ENCODE data around the gene TBXAS1. TPM values are rescaled to one million over a fixed set of nuclear protein-coding genes. Genes with fewer than 3 reads are reported as not detected.

TBXAS1 gene
- total RNA-seq, 2 donors from 2014 or later: 15.7 to 23.7 TPM

DNA sequence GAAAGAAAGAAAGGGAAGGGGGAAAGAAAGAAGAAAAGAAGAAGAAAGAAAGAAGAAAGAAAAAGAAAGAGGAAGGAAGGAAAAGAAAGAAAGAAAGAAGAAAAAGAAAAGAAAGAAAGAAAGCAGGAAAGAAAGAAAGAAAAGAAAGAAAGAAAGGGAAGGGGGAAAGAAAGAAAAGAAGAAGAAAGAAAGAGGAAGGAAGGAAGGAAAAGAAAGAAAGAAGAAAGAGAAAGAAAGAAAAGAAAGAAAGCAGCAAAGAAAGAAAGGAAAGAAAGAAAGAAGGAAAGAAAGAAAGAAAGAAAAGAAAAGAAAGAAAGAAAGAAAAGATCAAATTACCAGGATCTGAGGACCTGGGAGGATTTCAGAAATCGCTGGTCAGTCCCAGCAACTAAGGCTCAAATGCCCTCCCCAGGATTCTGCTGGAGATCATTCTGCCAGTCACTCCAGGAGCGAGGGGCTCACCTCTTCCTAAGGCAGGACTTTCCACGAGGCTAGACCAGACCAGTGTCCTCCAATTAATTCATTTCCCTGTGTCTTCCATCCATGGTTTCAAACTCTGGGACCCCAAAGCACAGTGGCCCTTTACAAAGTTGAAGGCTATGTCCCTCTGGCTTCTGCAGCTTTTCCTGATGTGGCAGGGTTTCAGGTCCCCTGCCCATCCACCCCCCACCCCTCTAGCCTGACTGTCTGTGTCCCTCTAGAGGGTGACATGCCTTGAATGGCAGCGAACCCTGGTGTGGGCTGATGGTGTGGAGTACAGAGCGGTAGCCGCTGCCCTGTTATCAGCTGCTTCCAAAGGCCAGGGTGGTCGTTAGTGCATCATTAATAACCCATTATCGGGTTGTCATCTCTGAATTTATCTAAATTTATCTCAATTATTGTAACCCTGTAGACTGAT, 155.8 kb downstream of the TBXAS1 start:
- intact Hi-C loops (cut with DNase I): no loop called here
- peak; percentile 58 for DNase-seq (ENCODE audit: low spot score)

- intact Hi-C loops (cut with DNase I): no loop called here
- peak; percentile 53 for DNase-seq (ENCODE audit: low spot score)
Observed at GRCh38 chr7:139985811-139986210, 156.7 kb downstream of the TBXAS1 start.

DNA sequence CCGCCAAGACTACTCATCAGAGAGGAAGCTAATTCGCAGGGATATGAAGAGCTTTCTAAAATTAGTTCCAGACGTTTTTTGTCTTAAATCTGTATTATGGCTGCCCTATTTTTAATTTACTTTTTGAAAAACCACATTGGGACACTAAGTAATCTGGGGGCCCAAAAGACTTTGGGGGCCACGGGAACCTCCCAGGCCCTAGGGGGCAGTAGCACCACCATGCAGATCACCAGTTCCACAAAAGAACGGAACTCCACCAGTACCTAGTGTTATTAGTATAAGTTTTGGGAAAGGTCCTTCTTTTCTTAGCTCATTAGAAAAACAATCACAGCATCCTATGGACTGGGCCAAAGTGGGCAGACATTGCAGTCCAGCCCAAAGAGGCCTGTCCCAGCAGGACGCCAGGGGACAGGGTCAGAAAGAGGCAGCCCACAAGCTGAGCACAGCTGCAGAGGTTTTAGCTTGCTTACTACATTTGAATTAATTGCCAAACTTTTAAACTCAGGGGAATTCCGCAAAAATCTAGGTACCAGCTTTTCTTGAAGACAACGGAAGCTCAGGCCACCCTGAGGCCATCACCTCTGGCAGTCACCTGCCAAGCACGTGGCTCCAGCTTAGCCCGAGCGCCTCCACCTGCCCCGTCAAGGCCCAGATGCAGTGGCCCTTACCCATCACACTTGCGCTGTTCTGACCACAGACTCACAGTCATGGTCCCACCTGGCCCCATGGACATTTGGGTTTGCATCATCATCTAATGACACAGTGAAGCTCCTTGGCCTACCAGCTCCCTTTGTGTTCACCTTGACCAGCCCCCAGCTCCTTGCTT, 158.8 kb downstream of the TBXAS1 start:
- peak; percentile 72 for DNase-seq (ENCODE audit: low spot score)
- intact Hi-C loops (cut with DNase I): no loop called here

- DNase-seq (ENCODE audit: low spot score): peak; percentile 53
- intact Hi-C loops (cut with DNase I): loop anchor here in 1 of 2 donors (5.0 kb wide), 1 partner anchor 352 kb away; no protein-coding TSS in a partner anchor
Observed at GRCh38 chr7:139989366-139990141, 160.5 kb downstream of the TBXAS1 start.

DNA sequence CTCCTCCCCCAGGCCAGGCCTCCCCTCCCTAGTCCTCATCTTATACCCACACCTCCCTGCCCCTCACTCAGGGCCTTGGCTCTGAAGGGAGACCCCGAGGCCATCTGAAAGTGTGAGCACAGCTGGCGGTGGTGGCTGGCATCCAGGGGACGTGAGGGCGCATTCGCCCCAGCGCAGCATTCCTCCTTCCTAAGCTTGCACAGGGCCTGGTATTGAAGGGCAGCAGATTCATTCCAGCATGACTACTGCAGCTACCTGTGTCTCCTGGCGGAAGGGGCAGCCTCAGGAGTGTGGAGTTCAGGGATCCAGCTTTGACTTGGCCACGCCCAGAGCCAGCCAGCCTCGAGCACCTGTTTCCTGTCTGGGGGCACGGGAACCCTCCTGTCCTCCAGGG, 161.1 kb downstream of the TBXAS1 start:
- intact Hi-C loops (cut with DNase I): loop anchor here in 1 of 2 donors (5.0 kb wide), 1 partner anchor 353 kb away; no protein-coding TSS in a partner anchor
- DNase-seq (ENCODE audit: low spot score): no peak

DNA sequence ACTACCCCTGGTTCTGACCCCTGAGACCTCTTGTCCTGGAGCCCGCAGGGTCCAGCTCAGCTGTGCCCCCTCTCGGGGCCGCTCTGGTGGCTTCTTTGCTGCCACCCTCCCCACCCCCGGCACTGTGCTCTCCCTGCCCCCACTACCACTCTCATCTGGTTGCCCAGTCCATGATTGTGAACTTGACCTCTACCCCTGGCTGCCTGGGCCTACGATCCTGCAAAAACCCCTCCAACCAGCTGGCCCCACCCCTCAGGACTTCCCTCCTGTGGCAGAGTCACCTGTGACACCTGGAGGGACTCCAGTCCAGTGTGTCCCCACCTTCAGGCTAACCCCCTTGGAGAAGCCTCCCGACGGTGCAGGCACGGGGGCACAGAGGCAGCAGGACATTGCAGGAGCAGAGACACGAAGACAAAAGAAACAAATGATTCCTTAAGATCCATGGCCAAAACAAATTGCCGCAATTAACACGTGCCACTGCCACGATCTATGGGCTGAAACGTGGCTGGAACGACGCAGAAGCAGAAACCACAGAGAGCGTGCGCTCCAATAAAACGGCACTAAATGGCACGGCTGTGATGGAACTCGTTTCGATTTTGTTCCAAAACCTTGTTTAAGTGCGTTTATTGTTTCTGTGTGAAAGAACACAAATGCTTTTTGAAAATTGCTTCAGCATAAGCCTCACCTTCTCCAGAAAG, 161.7 kb downstream of the TBXAS1 start:
- DNase-seq (ENCODE audit: low spot score): peak; percentile 66
- intact Hi-C loops (cut with DNase I): loop anchor here in 1 of 2 donors (5.0 kb wide), 1 partner anchor 353 kb away; no protein-coding TSS in a partner anchor

DNA sequence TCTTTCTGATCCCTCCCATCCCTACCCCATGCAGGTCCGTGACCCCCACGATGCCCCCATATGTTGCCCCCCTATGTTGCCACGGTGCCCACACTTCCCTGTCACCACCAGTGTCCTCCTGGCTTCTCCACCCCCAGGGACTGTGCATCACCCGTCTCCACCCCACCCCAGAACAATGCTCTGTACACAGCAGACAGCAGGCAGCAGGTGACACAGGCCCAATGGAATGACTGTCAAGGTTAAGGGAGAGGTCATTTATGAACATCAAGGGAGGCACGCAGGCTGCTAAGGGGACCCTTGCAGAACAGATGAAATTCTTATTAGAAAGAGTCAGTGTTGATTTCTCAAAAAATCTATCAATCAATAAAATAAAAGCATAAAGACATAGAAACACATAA, 162.2 kb downstream of the TBXAS1 start:
- peak; percentile 38 for DNase-seq (ENCODE audit: low spot score)
- intact Hi-C loops (cut with DNase I): loop anchor here in 1 of 2 donors (5.0 kb wide), 1 partner anchor 354 kb away; no protein-coding TSS in a partner anchor

DNA sequence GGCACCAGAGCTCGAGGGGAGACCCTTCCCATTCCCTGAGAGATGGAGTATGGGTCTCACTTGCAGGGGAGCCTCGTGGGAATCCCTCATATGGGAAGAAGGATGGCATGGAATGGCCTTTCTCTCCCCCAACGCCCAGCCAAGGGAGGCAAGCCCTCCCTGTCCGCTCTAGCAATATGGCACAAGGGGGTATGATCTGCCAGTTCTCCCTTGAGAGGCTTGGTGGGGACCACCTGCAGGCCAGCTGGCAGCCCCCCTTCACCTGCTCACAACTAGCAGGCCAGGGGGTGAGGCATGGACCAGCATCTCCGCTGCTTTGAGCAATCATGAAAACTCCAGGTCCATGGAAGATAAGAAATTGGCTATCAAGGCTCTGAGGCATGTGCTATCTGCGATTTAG, 162.8 kb downstream of the TBXAS1 start:
- intact Hi-C loops (cut with DNase I): loop anchor here in 1 of 2 donors (5.0 kb wide), 1 partner anchor 355 kb away; no protein-coding TSS in a partner anchor

GRCh38 chr7:139992353-139993044, 163.4 kb downstream of the TBXAS1 start:
- intact Hi-C loops (cut with DNase I): loop anchor here in 1 of 2 donors (5.0 kb wide), 1 partner anchor 355 kb away; no protein-coding TSS in a partner anchor
- DNase-seq (ENCODE audit: low spot score): peak; percentile 43

More for the DNA sequence above, 162.8 kb downstream of the TBXAS1 start:
- DNase-seq (ENCODE audit: low spot score): peak; percentile 66

DNA sequence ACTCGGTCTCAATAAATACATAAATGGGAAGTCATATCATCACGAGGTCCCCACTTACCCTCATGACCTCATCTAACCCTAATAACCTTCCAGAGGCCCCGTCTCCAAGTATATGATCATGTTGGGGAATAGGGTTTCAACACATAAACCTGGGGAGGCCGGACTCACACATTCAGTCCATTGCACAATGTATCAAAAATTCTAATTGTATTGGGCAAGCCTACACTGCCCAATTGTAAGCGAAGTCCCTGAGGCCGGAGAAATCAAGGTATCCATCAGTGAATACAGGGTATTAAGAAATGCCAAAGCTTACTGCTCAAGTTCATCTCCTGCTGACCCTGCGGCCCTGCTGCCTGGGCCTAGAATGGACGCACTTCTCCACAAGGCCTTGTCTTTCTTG, 164.1 kb downstream of the TBXAS1 start:
- peak; percentile 30 for DNase-seq (ENCODE audit: low spot score)
- intact Hi-C loops (cut with DNase I): loop anchor here in 1 of 2 donors (5.0 kb wide), 1 partner anchor 356 kb away; no protein-coding TSS in a partner anchor

DNA sequence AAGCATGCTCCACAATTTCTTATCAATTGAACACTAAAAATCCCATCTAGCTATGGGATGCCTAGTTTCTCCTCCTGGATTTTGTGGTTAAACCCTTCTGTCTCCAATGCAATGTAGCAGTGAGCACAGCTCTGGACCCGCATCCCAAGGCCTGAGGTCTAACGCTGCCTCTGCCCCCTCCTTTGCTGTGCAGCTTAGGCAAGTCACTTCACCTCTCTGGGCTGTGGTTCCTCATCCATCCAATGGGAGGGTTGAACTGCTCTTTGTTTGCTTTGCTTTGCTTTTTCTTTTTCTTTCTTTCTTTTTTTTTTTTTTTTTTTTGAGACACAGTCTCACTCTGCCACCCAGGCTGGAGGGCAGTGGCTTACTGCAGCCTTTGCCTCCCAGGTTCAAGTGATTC, 164.5 kb downstream of the TBXAS1 start:
- intact Hi-C loops (cut with DNase I): loop anchor here in 1 of 2 donors (5.0 kb wide), 1 partner anchor 356 kb away; no protein-coding TSS in a partner anchor
- DNase-seq (ENCODE audit: low spot score): peak; percentile 16

- intact Hi-C loops (cut with DNase I): loop anchor here in 1 of 2 donors (5.0 kb wide), 1 partner anchor 357 kb away; no protein-coding TSS in a partner anchor
- no peak for DNase-seq (ENCODE audit: low spot score)
Observed at GRCh38 chr7:139994356-139994755, 165.3 kb downstream of the TBXAS1 start.

GRCh38 chr7:139995017-139995915, 166.2 kb downstream of the TBXAS1 start:
- DNase-seq (ENCODE audit: low spot score): no peak
- intact Hi-C loops (cut with DNase I): no loop called here

GRCh38 chr7:139998572-139998971, 169.5 kb downstream of the TBXAS1 start:
- intact Hi-C loops (cut with DNase I): no loop called here
- DNase-seq (ENCODE audit: low spot score): no peak

- intact Hi-C loops (cut with DNase I): no loop called here
- DNase-seq (ENCODE audit: low spot score): no peak
Observed at GRCh38 chr7:139999516-139999915, 170.5 kb downstream of the TBXAS1 start.

GRCh38 chr7:140000666-140001268, 171.7 kb downstream of the TBXAS1 start:
- no peak for DNase-seq (ENCODE audit: low spot score)
- intact Hi-C loops (cut with DNase I): loop anchor here in 1 of 2 donors (5.0 to 10.0 kb wide), 3 partner anchors 223 to 496 kb away; partner anchors contain the start of gene HIPK2

All from posterior vena cava (tissue), 2 donors.